Activated CD4-positive, alpha-beta T cell treated with anti-CD3 and anti-CD28 coated beads, Interleukin-10, Interleukin-2, amounts not matched to agents 100 ng/mL and 50 ng/mL, durations not matched to agents 16 hours and 8 hours (primary cell): ENCODE data around the gene XIRP2.

Experiments
- DNase-seq: peaks from one replicate; pipeline ENCODE4 v3.0.0-alpha.2; 2020

The XIRP2 gene

DNA sequence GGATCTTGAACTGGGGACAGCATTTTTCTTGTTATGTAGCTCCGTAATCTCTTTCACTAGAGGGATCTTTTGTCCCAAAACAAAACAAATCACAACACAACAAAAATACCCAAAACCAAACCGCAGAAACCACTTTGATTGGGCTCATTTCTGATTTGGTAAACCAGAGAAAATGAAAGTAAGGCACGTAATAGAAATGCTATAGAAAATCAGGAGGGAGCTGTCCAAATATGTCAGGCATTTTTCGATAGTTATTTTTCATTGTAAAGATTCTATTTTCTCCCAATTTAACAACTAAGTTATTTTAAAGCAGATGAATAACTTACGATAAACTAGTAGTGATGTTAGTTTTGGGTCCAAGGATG lies 406.5 kb downstream of the XIRP2 start:
- DNase-seq: peak; percentile 21

DNA sequence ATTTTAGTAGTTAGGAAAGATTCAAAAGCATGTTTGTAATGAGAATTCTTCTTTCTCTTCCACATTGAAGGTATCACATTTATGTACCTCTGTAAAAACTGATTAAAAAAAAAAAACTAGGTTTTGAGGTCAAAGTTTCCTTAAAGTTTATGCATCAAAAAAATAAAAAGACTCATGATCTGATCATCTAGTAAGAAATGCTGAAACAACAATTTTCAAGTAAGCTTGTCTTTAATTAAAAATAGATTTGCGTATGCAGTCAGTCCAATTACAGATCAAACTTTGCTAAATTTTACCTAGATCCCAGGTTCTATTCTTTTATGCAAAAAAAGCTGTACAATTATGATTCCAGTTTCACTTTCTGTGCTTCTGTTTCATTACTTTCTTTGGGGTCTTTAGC lies 409.0 kb downstream of the XIRP2 start:
- DNase-seq: no peak

DNA sequence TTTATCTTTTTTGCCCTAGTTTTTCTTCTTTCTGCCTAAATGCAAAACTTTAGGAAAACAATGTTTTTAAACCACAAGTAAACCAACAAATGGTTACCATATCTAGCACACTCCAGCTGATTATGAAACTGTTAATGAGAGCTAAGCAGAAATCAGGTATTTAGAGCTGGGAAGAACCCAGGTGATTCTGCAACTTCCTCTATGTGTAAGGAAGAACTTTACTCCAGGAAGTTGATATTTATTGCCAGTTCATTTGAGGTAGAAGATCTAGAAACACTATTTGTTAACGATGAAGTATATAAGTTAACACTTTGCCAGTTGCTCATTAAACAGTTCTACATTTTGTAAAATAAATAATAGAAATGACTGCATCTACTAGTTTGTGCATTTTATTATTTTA lies 409.7 kb downstream of the XIRP2 start:
- DNase-seq: no peak
